HG03521 (cell line): ENCODE data around the gene PFN1.
A peak's percentile ranks its signal among the peaks of the same experiment; 100 is the strongest.
"Not testable (repeated sequence)": the region's sequence is repeated elsewhere in the genome, so short reads cannot be mapped to it uniquely, and the experiment has no call there.

Experiments used
- ATAC-seq: cut with Tn5 transposase; IDR thresholded peaks from one replicate; pipeline ENCODE4 v1.9.1; 2021; ENCODE audit warnings: mild to moderate bottlenecking, moderate library complexity; ENCODE audit not compliant: unreplicated experiment

The PFN1 gene

DNA sequence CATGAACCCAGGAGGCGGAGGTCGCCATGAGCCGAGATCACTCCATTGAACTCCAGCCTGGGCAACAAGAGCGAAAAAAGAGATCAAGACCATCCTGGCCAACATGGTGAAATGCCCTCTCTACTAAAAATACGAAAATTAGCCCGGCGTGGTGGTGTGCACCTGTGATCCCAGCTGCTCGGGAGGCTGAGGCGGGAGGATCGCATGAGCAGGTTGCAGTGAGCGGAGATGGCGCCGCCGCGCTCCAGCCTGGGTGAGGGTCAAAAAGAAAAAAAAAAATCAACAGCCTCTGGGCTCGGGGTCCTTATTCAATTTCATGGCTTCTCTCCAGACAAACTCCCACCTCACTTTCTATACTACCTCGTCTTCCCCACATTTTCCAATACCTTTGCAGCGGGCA lies 19.4 kb downstream of the PFN1 start:
- ATAC-seq: no peak

DNA sequence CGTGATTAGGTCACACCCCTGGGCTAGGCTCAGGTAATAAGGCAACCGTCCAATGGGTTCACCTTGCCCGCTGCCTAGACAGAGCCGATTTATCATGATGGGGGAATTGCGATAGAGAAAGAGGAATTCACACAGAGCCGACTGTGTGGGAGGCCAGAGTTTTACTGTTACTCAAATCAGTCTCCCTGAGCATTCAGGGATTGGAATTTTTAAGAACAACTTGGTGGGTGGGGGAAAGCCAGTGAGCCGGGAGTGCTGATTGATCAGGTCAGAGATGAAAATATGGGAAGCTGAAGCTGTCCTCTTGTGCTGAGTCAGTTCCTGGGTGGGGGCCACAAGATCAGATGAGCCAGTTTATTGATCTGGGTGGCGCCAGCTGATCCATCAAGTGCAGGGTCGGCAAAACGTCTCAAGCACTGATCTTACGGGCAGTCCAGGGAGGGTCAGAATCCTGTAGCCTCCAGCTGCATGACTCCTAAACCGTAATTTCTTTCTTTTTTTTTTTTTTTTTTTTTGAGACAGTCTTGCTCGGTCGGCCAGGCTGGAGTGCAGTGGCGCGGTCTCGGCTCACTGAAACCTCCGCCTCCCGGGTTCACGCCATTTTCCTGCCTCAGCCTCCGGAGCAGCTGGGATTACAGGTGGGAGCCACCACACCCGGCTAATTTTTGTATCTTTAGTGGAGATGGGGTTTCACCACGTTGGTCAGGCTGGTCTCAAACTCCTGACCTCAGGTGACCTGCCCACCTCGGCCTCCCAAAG lies 21.6 kb downstream of the PFN1 start:
- not testable (repeated sequence) for ATAC-seq

DNA sequence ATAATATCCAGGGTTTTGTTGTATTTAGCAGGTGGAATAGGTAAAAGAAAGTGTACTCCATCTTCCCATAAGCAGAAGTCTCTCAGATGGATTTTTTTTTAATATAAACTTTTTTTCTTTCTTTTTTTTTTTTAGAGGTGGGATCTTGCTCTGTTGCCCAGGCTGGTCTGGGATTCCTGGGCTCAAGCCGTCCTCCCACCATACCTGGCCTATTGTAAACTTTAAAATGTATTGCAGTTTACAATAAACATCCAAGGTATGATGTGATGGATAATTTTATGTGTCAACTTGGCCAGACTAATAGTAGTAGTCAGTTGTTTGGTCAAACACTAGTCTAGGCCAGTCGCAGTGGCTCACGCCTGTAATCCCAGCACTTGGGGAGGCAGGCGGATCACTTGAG lies 27.0 kb downstream of the PFN1 start:
- no peak for ATAC-seq

DNA sequence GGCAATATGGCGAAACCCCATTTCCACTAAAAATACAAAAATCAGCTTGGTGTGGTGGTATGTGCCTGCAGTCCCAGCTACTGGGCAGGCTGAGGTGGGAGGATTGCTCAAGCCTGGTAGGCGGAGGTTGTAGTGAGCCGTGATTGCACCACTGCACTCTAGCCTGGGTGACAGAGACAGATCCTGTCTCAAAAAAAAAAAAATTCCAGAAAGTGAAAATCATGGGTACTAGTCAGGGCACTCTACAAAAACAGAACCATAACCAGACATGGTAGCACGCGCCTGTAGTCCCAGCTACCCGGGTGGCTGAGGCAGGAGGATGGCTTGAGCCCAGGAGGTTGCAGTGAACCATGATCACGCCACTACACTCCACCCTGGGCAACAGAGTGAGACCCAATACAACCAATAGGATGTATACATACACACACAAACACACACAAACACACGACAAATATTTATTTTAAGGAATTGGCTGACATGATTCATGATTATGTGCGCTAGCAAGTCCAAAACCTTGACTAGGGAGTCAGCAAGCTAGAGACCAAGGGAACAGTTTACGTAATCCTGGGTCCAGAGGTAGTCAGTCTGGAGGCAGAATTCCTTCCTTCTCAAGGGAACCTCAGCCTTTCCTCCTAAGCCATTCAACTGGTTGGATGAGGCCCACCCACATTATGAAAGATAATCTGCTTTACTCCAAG lies 27.8 kb downstream of the PFN1 start:
- no peak for ATAC-seq

DNA sequence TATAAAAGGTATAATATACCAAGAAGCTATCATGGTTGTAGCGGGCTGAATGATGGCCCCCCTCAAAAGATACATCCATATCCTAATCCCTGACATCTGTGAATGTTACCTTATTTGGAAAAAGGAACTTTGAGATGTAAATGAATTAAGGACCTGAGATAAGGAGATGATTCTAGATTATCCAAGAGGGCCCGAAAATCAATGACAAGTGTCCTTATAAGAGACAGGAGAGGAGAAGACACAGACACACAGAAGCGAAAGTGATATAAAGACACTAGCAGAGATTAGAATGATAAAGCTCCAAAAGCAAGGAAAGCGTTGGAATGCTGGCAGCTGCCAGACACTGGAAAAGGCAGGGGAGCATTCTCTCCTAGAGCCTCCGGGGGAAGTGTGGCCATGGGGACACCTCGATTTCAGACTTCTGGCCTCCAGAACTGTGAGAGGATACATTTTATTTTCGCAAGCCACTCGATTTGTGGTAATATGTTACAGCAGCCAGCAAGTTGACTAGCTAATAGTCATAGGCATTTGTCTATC lies 28.8 kb downstream of the PFN1 start:
- no peak for ATAC-seq

DNA sequence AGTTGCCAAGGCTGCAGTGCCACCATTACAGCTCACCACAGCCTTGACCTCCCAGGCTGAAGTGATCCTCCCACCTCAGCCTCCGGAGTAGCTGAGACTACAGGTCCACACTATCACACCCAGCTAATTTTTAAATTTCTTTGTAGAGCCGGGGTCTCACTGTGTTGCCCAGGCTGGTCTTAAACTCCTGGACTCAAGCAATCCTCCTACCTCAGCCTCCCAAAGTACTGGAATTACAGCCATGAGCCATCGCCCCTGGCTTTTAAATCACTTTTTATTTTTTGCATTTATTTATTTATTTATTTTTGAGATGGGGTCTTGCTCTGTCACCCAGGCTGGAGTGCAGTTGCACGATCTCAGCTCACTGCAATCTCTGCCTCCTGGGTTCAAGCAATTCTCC lies 33.8 kb downstream of the PFN1 start:
- not testable (repeated sequence) for ATAC-seq

DNA sequence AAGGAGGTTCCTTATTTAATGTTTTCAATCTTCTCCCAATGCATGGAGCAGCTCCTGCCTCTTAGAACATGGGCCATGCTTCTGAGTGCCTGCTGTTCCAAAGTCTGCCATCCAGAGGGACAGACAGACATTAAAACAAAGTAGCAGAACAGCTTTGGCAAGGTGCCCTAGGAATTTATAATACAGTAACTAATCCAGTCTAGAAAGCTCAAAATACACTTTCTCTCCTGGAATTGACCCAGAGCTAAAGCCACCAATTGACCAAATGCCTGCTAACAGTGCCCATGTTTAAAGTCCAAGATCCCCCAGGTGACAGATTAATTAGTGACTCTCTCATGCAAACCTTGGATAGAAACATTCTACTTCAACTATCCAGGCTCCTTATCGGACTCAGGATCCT lies 34.3 kb downstream of the PFN1 start:
- ATAC-seq: no peak

DNA sequence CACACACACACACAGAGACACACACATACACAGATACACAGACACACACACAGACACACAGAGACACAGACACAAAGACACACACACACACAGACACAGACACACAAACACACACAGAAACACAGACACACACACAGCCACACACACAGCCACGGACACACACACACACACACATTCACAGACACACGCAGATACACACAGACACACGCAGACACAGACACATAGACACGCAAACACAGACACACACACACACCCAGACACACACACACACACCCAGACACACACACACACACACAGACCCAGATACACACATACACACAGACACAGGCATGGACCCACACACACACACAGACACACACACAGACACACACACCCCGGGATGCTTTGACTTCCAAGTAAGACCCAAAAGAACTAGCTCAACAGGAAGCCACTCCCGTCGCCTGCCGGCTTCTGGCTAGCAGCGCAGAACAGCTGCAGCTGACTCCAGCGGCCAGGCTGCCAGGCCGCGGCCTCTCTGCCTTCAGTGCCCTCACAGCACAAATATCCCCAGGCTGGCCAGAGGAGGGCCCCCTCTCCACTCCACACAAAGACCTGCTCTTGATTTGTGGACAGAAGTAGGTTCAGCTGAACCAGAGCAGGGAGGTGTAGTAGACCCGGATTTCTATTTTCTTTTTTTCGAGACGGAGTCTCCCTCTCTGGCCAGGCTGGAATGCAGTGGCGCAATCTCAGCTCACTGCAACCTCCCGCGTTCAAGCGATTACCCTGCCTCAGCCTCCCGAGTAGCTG lies 39.4 kb downstream of the PFN1 start:
- ATAC-seq: peak; percentile 72

DNA sequence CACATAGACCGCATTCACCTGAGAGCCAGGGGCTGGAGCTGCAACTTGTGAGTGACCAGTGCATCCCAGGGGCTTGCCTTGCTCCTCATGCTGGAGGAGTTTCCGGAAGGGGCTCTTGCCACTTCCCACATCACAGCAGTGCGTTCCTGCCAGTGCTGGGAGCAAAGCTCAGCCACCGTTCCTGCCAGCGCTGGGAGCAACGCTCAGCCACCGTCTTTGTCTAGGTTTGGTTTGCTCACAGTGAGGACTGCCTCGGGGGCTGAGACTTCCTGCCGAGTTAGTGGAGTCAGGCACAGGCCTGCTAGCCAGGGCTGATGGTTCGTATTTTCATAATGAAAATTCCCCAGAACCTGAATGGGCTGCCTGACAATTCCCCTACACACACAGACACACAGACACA lies 40.0 kb downstream of the PFN1 start:
- no peak for ATAC-seq

DNA sequence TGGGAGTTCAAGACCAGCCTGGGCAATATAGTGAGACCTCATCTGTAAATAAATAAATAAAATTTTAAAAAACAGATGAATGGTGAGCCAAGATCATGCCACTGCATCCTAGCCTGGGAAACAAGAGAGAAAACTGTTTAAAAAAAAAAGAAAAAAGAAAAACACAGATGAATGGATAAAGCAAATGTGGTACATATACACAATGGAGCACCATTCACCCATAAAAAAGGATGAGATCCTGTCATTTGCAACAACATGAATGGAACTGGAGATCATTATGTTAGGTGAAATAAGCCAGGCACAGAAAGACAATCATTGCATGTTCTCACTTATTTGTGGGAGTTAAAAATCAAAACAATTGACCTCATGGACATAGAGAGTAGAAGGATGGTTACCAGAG lies 41.7 kb downstream of the PFN1 start:
- ATAC-seq: not testable (repeated sequence)

DNA sequence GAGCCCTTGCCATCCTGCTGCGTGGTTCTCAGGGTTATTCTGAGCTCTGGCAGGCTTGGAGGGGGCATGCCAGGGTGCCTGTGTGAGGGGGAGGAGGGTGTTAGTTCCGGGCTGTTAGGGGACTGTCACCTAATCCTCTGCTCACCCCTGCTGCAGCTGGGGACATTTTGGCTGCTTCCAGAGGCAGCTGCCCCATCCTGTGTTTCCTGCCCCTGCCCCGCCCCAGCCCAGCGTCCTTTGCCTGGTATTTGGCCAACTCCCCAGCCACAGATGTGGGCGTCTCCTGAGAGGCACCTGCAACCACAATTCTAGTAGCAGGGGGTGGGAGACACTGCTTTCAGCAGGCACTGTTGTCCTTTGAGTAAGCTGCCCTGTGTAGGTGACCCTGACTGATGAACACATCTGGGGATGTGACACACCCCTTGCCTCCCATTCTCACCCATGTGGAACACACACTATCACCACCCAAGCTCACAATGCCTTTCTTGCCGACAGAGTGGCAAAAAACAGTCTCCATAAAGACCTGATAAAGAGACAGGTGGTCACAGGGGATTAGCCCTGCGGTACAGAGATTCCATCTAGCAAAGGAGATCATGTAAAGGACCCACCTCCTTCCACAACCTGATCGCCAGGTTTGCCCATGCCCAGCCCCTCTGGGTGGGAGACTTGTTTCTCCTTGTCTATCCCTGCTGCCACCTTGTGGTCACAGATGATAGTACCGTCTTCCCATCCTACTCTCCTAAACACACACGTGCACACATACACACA lies 45.1 kb downstream of the PFN1 start, which contains the start of gene CHRNE:
Gene CHRNE, minus strand, starts transcription at position 48 of the 768 bp plus-strand sequence. Its CDS starts 35 bp downstream, at position 13.
- ATAC-seq: no peak

DNA sequence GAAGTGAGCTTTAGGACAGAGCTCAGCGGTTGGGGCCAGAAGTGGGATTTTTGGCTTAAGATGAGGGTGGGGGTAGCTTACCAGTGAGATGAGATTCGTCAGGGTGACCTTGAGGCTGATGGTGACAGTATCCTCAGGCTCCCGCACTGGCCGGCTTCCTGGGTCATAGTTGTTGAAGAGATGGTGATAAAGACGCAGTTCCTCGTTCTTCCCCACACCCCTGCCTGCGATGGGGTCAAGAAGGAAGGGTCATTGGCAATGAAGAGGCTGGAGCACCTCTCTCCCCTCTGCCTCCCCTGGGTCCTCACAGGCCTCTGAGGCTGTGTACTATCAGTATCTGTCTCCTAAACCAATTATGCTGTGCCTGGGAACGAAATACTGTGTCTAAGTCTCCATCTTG lies 45.8 kb downstream of the PFN1 start:
- no peak for ATAC-seq

DNA sequence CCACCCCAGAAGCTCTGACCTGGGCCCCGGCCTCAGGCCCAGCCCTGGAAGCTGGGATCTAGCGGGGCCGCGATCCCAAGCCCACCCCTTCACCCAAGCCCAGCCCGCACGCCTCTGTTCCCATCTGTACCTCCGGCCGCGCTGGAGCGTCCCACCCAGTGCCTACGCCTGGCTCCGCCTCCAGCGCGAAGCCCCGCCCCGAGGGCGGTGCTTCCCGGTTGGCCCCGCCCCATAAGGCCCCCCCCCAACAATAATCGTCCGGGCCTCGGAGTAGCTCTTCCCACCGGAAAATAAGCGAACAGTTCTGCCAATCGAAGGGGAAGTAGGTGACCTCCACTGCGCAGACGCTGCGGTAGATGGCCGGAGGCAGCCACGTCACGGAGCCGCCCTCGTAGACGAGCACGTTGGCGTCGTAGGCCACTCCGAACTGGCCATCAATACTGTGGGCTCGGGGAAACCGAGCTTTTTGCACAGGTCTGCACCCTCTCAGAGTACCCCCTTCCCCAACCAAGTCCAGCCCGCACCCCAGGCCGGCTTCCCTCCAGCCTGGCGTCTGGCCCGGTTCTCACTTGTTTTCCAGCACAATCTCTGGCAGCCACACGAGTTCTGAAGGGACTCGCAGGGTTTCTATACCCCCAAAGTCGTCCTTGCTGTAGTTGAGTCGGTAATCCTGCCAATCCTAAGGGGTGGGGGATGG lies 46.5 kb downstream of the PFN1 start:
- no peak for ATAC-seq

DNA sequence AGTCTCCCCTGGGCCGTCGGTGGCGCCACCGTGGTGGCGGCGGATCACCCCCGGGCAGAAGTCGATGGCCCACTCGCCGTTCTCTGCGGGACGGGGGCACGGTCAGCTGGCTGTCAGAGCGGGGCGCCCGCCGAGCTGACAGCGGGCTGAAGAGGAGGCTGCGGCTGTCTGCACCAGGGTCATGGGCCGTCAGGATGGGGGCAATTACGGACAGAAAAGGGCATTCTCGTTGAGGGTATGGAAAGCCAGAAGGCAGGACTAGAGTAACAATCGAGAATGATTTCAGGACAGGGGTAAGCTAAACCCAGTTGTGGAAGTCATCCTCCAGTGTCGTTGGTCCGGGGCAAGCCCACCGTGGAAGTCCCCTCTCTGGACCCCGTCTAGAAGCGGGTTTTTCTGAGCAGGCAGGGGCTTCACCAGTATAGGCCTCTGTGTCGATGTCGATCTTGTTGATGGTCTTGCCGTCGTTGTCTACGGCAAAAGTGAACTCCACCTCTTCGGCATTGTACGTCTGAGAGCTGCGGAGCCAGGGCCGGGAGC lies 47.2 kb downstream of the PFN1 start:
- no peak for ATAC-seq

DNA sequence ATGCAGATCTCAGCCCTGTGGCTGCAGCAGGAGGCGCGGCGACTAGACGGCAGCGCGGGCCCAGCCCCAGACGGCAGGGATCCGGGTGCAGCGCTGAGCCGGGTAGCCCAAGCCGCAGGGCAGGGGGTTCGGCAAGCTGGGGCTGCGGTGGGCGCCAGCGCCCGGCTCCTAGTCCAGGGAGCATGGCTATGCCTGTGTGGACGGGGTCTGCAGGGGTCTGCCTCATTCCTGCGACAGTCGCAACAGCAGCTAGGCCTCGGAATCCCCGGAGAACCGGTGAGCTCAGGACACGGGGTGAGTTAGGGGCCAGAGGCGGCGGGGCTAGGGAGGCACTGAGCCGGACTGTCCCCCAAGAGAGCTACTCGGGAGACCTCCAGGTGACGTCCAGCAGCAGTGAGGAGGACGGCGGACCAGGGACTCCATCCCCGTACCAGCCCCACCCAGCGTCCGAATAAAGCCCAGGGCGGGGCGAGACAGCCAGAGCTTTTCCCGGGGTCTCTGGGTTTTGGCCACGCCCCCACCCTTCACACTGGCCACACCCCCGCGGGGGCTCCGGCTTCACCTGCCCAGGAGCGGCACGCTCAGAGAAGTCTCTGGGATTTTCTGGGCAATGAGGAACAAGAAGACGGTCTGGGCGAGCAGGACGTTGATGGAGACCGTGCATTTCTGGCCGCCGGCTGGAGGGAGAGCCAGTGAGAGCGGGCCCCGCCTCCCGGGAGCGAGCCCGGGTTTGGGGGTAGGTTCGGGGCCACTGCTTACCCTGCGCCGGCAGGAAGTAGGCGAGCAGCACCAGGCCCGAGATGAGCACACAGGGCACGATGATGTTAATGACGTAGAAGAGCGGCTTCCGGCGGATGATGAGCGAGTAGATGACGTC lies 47.9 kb downstream of the PFN1 start:
- no peak for ATAC-seq

DNA sequence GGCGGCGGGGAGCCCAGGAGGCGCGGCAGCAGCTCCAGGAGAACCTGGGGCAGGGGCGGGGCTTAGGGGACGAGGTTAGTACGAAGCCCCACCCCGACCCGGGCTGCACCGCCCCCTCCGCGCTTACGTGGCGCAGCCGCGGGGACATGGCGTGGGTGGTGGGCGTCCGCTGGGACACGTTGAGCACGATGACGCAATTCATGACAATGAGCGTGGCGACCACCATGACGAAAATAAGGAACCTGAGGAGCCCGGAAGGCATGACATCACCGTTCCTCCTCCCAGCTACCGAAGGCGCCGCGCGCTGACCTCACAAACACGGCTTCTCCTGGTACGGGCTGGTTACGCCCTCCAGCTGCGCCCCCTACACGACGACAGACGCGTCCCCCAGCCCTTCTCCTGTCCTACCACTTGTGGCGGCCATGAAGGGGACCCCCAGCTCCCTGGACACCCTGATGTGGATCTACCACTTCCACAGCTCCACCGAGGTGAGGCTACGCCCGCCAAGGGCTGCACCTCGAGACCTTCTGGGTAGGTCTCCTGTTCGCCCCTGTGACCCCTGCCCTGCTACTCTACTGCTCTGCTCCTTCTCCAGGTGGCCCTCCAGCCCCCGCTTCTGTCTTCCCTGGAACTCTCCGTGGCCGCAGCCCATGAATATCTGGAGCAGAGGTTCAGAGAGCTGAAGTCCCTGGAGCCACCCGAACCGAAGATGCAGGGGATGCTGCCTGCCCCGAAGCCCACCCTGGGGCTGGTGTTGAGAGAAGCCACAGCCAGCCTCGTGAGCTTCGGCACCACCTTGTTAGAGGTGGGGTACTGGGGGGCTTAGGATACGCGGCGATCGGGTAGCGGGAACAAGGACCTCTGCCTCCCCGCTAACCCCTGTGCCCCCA lies 48.7 kb downstream of the PFN1 start, which contains the start of gene C17orf107:
Gene C17orf107, plus strand, starts transcription at position 196 of the 890 bp plus-strand sequence. Its CDS starts 227 bp downstream, at position 423.
- ATAC-seq: no peak

DNA sequence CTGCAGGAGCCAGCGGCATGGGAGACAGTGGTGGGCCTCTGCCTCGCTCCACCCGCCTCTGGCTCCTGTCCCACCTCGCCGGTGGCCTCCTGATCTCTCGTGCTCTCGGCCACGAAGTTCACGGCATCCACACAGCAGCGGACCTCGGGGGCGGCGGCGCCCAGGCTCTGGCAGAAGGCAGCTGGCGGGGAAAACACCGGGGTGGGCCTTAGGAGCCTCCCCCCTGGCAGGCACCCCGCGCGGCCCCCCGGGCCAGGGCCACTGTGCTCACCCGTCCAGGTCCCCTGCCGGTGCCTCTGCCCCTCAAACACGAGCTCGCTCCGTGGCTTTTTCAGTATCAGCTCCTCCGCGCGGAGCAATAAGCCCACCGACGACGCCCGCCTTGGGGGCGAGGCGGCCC lies 49.4 kb downstream of the PFN1 start:
- ATAC-seq: no peak

DNA sequence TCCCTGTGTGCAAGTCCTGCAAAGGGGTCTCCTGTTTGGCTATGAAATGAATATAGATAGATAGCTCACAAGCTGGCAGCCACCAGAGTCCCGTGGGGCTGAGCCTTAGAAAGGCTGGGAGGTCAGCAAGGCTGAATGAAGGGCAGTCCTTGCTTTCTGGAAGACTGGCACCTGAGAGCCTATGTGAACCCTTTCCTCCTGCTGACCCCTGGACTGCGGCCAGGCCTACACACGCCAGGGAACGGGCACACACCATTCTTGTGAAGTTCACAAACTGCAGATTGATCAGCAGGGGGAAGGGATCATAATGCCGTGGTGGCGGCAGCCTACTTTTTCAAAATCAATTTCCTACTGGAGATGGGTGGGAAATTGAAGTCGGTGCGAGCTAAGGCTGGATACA lies 50.0 kb downstream of the PFN1 start:
- no peak for ATAC-seq
